ENCODE results near the gene FAM222A. TPM values are rescaled to one million over a fixed set of nuclear protein-coding genes. Genes with fewer than 3 reads are reported as not detected.

The FAM222A gene
- total RNA-seq, 1 experiment from 2014 or later, result 1.2 TPM

DNA sequence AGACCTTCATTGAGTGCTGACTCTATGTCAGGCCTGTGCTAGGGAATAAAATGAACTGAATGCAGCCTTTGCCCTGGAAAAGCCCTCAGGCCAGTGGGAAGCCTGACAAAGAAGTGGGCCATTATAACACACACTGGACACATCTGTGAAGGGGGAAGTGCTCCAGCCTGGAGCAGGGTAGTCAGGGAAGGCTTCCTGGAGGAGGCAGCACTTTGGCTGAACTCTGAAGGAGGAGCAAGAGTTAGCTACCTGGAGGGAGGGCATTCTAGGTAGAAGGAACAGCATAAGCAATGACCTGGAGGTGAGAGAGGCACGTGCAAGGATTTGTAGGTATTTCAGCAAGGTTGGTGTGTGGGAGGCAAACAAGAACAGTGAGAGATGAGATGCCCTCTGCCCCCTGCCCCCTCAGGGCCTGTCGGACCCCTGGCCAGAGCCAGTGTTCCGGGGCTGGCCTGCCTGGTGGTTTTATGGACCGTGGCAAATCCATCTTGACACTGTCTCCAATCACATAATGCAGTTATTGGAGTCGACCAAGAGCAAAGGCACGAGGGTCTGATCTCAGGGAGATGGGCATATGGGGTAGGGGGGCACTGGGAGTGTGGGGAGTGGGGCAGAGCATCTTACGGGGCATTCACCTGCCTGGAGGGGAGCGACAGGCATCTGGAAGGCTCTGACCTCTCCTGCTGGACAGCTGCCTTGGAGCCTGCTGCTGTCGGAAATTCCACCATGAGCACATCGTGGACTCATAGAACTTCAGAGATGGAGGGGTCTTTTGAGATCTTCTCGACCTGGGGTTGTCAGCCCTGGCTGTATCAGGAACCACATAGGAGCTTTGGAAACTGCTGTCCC lies 2.7 kb upstream of the FAM222A start:
- no peak for DNase-seq (ENCODE audit: low spot score)

GRCh38 chr12:109711596-109712461 lies 1.8 kb upstream of the FAM222A start:
- no peak for DNase-seq (ENCODE audit: low spot score)

GRCh38 chr12:109714141-109714912 lies 702 bp downstream of the FAM222A start:
- DNase-seq (ENCODE audit: low spot score), result no peak

DNA sequence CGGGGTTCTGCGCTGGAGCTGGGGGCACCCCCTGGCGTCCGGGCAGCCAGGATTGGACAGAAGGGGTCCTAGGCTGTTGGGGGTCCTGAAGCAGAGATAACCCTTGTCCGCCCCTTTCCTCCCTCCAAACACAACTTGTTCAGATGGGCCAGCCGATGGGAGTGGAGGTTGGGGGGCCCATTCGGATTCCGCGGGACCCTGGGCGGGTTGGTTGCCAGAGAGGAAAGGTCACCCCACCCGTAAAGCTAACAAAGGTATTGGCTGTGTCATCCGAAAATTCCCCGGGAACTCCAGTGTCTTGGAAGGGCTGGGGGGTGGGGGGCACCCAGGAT lies 1.3 kb downstream of the FAM222A start:
- no peak for DNase-seq (ENCODE audit: low spot score)

- DNase-seq (ENCODE audit: low spot score), result no peak
These were observed 1.9 kb downstream of the FAM222A start for GRCh38 chr12:109715310-109716091.

- DNase-seq (ENCODE audit: low spot score), result no peak
These were observed 2.5 kb downstream of the FAM222A start for GRCh38 chr12:109716092-109716479.

DNA sequence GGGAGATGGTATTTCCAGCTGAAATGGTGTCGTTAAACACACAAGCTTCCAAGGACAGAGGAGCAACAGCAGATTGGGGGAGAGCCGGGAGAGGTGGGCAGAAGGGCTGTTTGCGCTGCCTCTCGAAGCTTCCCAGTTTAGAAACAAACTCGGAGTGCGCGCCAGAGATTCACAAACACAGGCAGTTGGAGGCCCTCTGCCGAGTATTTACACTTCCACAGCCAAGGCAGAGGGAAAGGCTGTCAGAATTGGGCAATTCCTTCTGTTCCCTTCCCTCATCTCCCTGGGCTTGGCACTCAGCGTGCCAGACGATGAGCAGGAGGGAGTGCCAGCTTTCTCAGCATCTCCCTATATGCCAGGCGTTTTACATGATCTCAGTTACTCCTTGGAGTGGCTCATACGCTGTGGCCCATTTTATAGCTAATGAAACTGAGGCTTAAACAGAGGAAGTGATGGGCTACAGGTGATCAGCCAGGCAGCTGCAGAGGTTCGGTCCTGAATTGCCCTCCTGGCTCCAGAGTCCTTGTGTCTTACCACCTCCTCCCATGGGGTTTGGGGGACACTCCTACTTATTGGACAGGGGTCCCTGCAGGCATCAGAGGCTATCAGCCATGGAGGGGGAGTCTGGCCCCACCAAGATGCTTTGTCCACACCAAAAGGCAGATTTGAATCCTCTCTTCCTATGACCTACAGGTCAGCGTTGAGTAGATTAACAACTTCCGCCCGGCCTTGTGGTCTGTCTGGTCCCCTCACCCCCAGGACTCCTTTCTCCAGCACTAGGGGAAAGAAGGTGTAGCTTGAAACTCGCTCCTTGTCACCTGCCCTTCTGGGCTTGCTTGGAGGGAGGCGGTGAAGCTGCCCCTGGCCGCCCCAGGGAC lies 3.1 kb downstream of the FAM222A start:
- DNase-seq (ENCODE audit: low spot score), result no peak

DNA sequence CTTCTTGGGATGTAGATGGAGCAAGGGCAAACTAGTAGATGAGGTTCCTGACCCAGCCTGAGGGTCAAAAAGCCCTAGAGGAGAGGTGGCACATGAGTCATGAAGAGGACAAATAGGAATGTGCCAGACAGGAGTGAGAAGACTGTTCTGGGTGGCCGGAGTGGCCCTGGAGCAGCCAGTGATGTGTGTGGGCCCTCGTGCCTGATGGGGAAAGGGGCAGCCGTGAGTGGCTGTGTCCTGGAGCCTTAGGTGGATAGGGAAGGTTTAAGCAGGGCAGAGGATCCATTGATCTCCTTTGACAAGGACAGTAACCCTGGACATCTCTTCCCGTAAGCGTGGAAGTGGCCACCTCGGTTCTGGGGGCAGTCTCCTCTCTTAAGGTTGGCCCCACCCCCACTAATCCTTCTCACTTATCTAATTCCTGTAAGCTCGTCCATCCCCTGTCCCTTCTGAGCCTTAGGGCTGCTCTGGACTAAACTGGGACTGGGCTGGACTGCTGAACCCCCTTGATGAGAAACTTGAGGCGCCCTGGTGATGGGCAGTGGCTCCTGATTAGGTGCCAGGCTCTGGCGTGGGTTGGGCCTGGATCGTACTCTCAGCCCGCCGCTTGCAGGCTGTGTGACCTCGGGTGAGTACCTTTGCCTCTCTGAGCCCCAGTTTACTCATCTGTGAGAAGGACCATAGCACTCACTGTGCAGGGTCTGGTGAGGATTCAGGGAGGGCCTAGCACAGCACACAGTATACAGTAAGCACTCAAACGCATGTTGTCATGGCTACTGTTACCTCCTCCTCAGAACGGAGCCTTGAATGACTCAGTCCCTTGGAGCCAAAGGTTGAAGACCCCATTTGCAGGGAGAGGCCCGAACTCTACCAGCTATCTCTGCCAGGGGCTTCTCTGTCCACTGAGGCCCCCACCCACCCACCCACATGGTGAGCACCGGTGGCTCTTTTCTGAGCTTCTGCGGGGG lies 4.0 kb downstream of the FAM222A start:
- DNase-seq (ENCODE audit: low spot score), result no peak

- no peak for DNase-seq (ENCODE audit: low spot score)
These were observed 4.8 kb downstream of the FAM222A start for GRCh38 chr12:109718390-109718789.

DNA sequence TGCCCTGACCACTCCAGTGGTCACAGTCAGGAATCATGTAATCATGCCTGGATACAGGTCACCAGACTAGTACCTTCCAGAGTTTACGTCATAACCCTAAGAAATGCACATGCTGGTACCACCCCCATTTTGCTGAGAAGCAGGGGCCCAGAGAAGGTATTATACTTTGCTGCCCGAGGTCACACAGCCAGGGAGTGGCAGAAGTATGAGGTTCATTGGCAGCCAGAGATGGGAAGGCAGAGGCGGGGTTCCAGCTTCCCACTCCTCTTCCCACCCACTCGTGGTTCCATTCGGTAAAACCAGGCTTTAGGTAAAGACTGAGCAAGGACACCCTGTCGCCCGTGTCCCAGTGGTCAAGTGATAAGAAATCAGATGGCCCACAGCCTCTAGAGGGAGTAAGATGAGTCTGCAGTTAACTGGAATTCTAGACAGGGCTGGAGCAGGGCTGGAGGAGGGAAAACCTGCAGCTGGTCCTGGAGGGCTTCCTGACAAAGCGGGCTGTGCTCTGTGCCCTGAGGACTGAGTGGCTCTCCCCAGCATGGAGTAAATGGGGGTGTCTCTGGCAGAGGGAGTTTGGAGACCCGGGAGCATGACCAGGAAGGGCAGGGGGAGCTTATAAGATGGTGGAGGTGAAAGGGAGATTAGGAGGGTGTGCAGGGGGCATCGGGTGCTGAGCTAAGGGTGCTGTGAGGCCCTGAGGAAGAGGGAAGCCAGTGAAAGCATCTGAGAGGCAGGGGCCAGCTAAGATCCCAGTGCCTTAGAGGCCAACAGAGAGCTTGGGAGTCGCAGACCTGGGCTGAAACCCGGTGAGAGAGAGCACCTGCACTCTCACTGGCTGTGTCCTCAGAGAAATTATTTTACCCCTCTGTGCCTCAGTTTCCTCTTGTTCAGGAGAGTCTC lies 5.7 kb downstream of the FAM222A start:
- DNase-seq (ENCODE audit: low spot score), result no peak

DNA sequence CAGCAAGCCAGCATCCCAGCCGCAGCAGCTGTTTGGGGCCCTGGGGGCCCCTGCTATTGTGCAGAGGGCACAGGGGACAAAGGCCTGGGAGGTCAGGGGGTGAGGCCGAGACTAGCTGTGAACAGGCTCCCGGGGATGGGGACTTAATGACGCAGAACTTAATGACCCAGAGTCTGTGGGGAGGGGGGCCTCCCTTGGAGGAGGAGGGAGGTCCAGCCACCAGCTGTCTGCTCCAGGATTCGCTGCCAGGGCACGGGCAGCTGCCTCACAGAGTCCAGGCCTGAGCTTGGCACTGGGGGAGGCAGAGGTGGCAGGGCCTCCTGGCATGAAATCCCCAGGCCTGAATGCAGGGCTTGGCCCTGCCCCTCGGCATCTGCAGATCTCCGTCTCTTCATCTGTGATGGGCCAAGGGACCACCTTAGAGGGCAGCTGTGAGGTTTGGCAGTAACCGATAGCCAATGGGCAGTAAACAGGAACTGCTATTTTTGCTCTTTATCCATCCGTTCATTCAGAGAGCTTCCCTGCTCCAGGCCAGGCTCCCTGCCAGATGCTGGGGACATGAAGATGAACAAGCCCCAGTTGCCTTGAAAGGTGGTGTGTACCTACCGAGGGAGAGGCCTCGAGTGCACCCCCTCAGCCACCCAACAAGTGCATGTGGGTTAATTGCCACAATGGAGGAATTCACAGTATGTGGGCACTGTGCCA lies 6.7 kb downstream of the FAM222A start:
- DNase-seq (ENCODE audit: low spot score), result no peak

- DNase-seq (ENCODE audit: low spot score), result no peak
These were observed 7.2 kb downstream of the FAM222A start for GRCh38 chr12:109720857-109721189.

GRCh38 chr12:109721276-109721675 lies 7.7 kb downstream of the FAM222A start:
- no peak for DNase-seq (ENCODE audit: low spot score)

GRCh38 chr12:109722022-109722720 lies 8.5 kb downstream of the FAM222A start:
- no peak for DNase-seq (ENCODE audit: low spot score)

GRCh38 chr12:109722721-109723094 lies 9.1 kb downstream of the FAM222A start:
- DNase-seq (ENCODE audit: low spot score), result no peak

DNA sequence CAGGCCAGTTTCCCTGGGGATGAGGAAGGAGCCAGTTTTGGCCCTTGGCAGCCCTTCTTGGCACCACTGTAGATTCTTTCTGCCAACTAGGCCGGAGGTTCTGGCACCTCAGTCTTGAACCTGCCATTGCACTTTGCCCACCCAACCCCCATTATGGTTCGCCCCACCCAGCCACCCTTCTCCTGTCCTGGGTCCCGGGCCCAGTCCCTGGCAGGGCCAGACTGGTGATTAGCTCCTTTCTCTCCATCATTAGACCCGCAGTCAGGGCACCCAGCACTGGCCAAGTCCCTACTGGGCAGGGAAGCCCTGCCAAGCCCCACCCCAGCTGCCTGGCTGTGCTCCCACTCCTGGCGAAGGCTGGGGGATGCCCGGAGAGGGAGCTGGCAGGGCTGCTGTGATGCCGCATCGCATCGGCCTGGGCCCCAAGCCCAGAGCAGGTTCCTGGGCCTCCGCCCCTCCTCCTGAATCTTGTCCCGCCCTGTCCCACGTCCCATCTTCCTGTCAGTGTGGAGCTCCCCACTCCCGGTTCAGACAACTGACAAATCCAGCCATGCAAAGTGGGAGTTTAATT lies 9.8 kb downstream of the FAM222A start:
- DNase-seq (ENCODE audit: low spot score), result no peak
